Smooth muscle cell (in vitro differentiated cells): ENCODE data around the gene PTTG1IP. TPM values are rescaled to one million over a fixed set of nuclear protein-coding genes. Genes with fewer than 3 reads are reported as not detected.

Source experiments
- DNase-seq: peaks from one replicate; lab custom pipeline; 2025; ENCODE audit not compliant: unreplicated experiment; lab: John Stamatoyannopoulos, UW
- H2AFZ ChIP-seq: fragments of 200-600 bp; sonication (generic); 2 replicates; pipeline ENCODE4 v1.6.0; 2016; ENCODE audit warnings: antibody characterized with exemption, low read depth, mild to moderate bottlenecking
- H3F3A ChIP-seq: fragments of 200-600 bp; sonication (generic); 2 replicates; pipeline ENCODE4 v1.6.0; 2017; ENCODE audit warnings: antibody characterized with exemption, low read depth
- H3K27ac ChIP-seq: fragments of 200-600 bp; sonication (generic); 2 replicates; pipeline ENCODE4 v1.5.1; 2016; ENCODE audit warnings: low read depth, mild to moderate bottlenecking
- H3K27me3 ChIP-seq: fragments of 200-600 bp; sonication (generic); 2 replicates; pipeline ENCODE4 v1.6.1; 2016; ENCODE audit warnings: low read depth, mild to moderate bottlenecking
- H3K36me3 ChIP-seq: fragments of 200-600 bp; sonication (generic); 2 replicates; pipeline ENCODE4 v1.5.1; 2016; ENCODE audit warnings: low read depth
- H3K4me1 ChIP-seq: fragments of 200-600 bp; sonication (generic); 2 replicates; pipeline ENCODE4 v1.5.1; 2016; ENCODE audit warnings: low read depth
- H3K4me2 ChIP-seq: fragments of 200-600 bp; sonication (generic); 2 replicates; pipeline ENCODE4 v1.6.0; 2016; ENCODE audit warnings: mild to moderate bottlenecking
- H3K4me3 ChIP-seq: fragments of 200-600 bp; sonication (generic); 2 replicates; pipeline ENCODE4 v1.5.1; 2016; ENCODE audit warnings: mild to moderate bottlenecking
- H3K79me2 ChIP-seq: fragments of 200-600 bp; sonication (generic); 2 replicates; pipeline ENCODE4 v1.6.0; 2016; ENCODE audit warnings: low read depth, mild to moderate bottlenecking
- H3K9ac ChIP-seq: fragments of 200-600 bp; sonication (generic); 2 replicates; pipeline ENCODE4 v1.6.0; 2016; ENCODE audit warnings: low read depth
- H3K9me3 ChIP-seq: fragments of 200-600 bp; sonication (generic); replicated peaks from 2 replicates; pipeline ENCODE4 v1.5.1; 2016; ENCODE audit warnings: low read depth
- H4K20me1 ChIP-seq: fragments of 200-600 bp; sonication (generic); 2 replicates; pipeline ENCODE4 v1.6.0; 2016; ENCODE audit warnings: low read depth
- WGBS: methylation state at CpG from one replicate; pipeline ENCODE4 v1.1.7; 2016; ENCODE audit warnings: low lambda C conversion rate; 5-methylcytosine and 5-hydroxymethylcytosine counted together
- polyA plus RNA-seq: library from polyadenylated mRNA; unstranded; fragments of >200 nt; fragmentation: Nextera tagmentation; extraction: Ambion mirVana; gene quantifications from 2 replicates; pipeline ENCODE4 v1.2.1, GENCODE V29; 2016
- total RNA-seq: library from RNA; depleted of rRNA; stranded (reverse); fragments of >200 nt; gene quantifications from 2 replicates; pipeline ENCODE4 v1.2.3, GENCODE V29; 2014
- TF ChIP-seq, protein P1 (sequence below): fragments of 200-600 bp; sonication (generic); IDR thresholded peaks from 2 replicates; pipeline ENCODE4 v1.5.1; 2017; ENCODE audit warnings: borderline replicate concordance, mild to moderate bottlenecking, antibody characterized with exemption; ENCODE audit not compliant: insufficient read depth, poor library complexity, severe bottlenecking

Gene PTTG1IP
- total and polyA plus RNA-seq, 2 experiments from 2014 or later: 331 to 340 TPM

DNA sequence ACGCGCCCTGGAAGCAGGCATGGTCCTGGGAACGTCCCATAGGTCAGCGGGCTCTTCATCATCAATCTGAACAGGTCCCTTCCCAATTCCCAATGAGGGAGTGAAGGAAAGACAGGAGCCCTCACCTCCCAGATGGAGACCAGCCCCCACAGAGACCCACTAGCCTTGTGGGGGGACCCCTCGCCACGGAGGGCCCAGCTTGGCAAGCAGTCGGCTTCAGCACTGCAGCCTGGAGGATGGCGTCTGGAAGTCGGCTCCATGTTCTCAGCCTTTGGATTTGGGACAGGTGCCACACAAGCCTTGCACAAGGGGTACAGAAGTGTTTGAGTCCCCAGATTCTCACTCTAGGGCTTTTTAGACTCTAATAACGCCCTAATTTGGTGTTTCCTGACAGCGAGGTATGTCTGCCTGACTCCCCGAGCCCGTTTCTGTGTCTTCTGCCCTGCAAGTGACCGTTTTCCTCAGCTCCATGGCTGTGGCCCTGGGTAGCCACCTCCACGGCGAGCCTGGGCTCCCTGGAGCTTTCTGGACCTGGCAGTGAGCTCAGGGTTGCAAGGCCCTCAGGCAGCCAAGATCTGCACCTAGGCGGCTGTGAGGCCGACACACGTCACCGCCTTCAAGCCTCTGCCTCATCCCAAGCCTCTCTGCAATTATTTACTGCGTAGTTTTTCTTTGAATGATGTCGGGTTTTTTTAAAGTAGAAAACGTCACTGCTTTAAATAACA, 30.6 kb downstream of the PTTG1IP start:
- WGBS: 86% methylated on average over 23 of the region's 23 CpGs
- Histone ChIP-seq H3K9me3 (no peaks in the 10 kb centered on the region), H2AFZ (no peak overlapping the region), H3F3A (peaks cover 4% of the 10 kb centered on the region), H3K36me3 (no peaks in the 10 kb centered on the region), H3K4me1 (peaks cover 12% of the 10 kb centered on the region), H3K9ac (no peak overlapping the region), H4K20me1 (peaks cover 4% of the 10 kb centered on the region), H3K4me2 (no peak overlapping the region), H3K79me2 (no peaks in the 10 kb centered on the region), H3K27me3 (no peaks in the 10 kb centered on the region), H3K4me3 (no peak overlapping the region), H3K27ac (no peak overlapping the region)
- no peak for DNase-seq
- TF ChIP-seq, protein P1, sequence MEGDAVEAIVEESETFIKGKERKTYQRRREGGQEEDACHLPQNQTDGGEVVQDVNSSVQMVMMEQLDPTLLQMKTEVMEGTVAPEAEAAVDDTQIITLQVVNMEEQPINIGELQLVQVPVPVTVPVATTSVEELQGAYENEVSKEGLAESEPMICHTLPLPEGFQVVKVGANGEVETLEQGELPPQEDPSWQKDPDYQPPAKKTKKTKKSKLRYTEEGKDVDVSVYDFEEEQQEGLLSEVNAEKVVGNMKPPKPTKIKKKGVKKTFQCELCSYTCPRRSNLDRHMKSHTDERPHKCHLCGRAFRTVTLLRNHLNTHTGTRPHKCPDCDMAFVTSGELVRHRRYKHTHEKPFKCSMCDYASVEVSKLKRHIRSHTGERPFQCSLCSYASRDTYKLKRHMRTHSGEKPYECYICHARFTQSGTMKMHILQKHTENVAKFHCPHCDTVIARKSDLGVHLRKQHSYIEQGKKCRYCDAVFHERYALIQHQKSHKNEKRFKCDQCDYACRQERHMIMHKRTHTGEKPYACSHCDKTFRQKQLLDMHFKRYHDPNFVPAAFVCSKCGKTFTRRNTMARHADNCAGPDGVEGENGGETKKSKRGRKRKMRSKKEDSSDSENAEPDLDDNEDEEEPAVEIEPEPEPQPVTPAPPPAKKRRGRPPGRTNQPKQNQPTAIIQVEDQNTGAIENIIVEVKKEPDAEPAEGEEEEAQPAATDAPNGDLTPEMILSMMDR: no peak

DNA sequence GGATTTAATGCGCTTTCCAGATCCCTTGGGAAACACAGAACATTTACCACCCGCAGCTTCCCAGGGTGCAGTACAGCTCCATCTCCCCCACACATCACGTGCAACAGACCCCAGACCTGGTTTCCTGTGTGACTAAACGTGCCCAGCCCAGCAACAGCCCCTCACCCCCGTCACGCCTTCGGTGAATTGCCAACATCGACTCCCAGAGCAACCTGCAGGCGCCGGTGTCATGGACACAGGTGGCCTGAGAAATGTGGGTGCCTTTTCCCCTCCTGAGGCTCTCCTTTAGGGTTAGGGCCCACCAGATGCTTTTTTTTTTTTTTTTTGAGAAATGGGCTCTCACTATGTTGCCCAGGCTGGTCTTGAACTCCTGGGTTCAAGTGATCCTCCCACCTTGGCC, 31.4 kb downstream of the PTTG1IP start:
- no peaks in the 10 kb centered on the region for H3K36me3 ChIP-seq
- no peak overlapping the region for H3K4me3 ChIP-seq
- H3F3A ChIP-seq: no peaks in the 10 kb centered on the region
- TF ChIP-seq, protein P1: no peak
- no peak overlapping the region for H3K27ac ChIP-seq
- DNase-seq: no peak
- no peaks in the 10 kb centered on the region for H3K9me3 ChIP-seq
- H2AFZ ChIP-seq: no peak overlapping the region
- H3K4me2 ChIP-seq: no peak overlapping the region
- H3K27me3 ChIP-seq: no peaks in the 10 kb centered on the region
- 90% methylated on average over 10 of the region's 10 CpGs for WGBS
- no peaks in the 10 kb centered on the region for H4K20me1 ChIP-seq
- H3K9ac ChIP-seq: no peak overlapping the region
- no peaks in the 10 kb centered on the region for H3K79me2 ChIP-seq
- peaks cover 12% of the 10 kb centered on the region for H3K4me1 ChIP-seq

DNA sequence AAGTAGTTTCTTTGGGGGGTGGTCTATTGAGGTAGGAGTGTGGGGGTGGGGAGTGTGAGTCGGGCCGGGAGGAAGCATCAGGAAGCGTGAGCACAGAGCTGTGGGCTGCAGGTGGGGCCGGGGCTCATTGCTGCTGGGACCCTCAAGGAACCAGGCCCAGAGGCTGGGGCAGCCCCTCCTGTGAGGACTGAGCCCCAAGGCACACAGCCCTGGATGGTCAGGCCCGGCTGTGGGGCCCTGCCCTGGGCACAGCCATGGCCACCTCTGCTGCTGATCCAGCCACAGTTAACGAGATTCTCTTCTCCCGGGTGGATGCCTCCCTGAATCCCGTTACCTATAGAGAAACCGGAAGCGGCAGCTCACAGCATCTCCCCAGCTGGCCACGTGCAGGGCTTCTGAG, 32.7 kb downstream of the PTTG1IP start:
- TF ChIP-seq, protein P1: no peak
- Histone ChIP-seq H3K9me3 (no peaks in the 10 kb centered on the region), H3K27me3 (no peaks in the 10 kb centered on the region), H3K4me1 (peaks cover 3% of the 10 kb centered on the region), H3F3A (no peaks in the 10 kb centered on the region), H3K27ac (no peak overlapping the region), H4K20me1 (no peaks in the 10 kb centered on the region), H3K4me3 (no peak overlapping the region), H3K4me2 (no peak overlapping the region), H2AFZ (no peak overlapping the region), H3K9ac (no peak overlapping the region), H3K79me2 (no peaks in the 10 kb centered on the region), H3K36me3 (no peaks in the 10 kb centered on the region)
- DNase-seq: no peak
- WGBS: 90% methylated on average over 11 of the region's 11 CpGs

DNA sequence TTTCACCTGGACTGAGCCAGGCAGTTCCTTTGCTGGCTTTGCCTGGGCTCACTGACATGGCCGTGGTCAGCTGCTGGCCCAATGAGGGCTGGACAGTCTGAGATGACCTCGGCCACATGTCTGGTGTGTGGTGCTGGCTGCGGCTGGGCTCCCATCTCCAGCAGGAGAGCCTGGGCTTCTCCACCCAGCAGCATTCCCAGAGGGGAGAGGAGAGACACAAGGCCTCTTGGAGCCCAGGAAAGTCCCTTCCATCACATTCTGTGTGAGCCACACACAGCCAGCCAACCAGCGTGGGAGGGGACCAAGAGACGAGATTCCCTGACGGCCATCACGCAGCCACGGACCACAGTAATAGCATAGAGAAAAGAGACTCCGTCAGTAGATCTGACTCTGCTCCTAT, 34.5 kb downstream of the PTTG1IP start:
- Histone ChIP-seq H3K79me2 (no peaks in the 10 kb centered on the region), H3K4me1 (no peaks in the 10 kb centered on the region), H3K27me3 (no peaks in the 10 kb centered on the region), H3K36me3 (no peaks in the 10 kb centered on the region), H2AFZ (no peak overlapping the region), H3K9me3 (no peaks in the 10 kb centered on the region), H3K4me3 (no peak overlapping the region), H3K4me2 (no peak overlapping the region), H3K9ac (no peak overlapping the region), H3K27ac (no peak overlapping the region), H3F3A (no peaks in the 10 kb centered on the region), H4K20me1 (no peaks in the 10 kb centered on the region)
- 84% methylated on average over 9 of the region's 9 CpGs for WGBS
- TF ChIP-seq, protein P1: no peak
- DNase-seq: no peak
